GM06990 (cell line): ENCODE data around the gene TMEM37.

Source experiments
- DNase-seq: peaks from one replicate; pipeline ENCODE4 v3.0.0-alpha.2; 2011; ENCODE audit not compliant: insufficient read length; ENCODE audit errors: extremely low read depth
- H3K27me3 ChIP-seq: replicated peaks from 2 replicates; pipeline ENCODE4 v1.6.0; 2011; ENCODE audit warnings: low read length; ENCODE audit not compliant: control insufficient read depth, insufficient read depth
- H3K36me3 ChIP-seq: 2 replicates; pipeline ENCODE4 v1.5.1; 2011; ENCODE audit warnings: low read length; ENCODE audit not compliant: control insufficient read depth, insufficient read depth
- H3K4me3 ChIP-seq: replicated peaks from 2 replicates; pipeline ENCODE4 v1.5.1; 2011; ENCODE audit warnings: low read depth, mild to moderate bottlenecking, control low read depth, low read length
- TF ChIP-seq, protein P1 (sequence below): IDR thresholded peaks from 2 replicates; pipeline ENCODE4 v1.5.1; 2011; ENCODE audit warnings: low read length, control low read depth, mild to moderate bottlenecking, inconsistent platforms; ENCODE audit not compliant: insufficient read depth, poor library complexity, severe bottlenecking

The TMEM37 gene

DNA sequence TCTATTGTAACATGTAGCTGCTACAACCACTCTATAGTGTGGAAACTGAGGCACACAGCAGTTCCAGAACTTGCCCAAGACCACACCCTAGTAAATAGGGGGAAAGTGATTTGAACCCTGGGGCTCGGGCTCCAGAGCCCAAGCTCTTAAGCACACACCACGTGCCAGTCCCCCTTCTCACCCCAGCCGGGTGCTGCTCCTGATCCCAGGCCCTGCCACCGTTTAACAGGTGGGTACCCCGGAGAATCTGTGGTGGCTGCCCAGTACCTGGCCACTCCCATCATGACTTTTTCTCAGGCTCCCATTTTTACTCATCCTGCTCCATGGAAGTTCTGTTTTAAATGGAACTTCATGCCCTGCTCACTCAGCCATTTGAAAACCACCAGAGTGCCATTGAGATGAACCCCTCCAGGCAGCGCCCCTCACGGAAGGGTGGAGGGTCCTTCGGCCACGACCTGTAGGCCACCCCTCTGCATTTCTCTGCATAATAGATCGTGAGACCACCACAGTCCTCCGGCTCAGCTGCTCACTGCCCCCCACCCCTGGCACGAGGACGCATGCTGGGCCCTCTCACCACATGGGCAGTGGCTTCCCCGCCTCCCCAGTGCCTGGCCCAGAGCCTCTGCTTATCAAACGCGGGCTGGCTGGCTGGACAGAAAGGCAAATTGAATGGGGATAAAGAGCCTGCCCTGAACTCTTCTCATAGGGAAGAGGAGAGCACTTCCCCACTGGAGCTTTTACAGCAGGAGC lies 42.1 kb downstream of the TMEM37 start:
- DNase-seq = no peak
- TF ChIP-seq, protein P1, sequence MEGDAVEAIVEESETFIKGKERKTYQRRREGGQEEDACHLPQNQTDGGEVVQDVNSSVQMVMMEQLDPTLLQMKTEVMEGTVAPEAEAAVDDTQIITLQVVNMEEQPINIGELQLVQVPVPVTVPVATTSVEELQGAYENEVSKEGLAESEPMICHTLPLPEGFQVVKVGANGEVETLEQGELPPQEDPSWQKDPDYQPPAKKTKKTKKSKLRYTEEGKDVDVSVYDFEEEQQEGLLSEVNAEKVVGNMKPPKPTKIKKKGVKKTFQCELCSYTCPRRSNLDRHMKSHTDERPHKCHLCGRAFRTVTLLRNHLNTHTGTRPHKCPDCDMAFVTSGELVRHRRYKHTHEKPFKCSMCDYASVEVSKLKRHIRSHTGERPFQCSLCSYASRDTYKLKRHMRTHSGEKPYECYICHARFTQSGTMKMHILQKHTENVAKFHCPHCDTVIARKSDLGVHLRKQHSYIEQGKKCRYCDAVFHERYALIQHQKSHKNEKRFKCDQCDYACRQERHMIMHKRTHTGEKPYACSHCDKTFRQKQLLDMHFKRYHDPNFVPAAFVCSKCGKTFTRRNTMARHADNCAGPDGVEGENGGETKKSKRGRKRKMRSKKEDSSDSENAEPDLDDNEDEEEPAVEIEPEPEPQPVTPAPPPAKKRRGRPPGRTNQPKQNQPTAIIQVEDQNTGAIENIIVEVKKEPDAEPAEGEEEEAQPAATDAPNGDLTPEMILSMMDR = no peak
- Histone ChIP-seq H3K27me3 (peaks cover 1% of the 10 kb centered on the region; the same call in 1 of the 2 replicates), H3K36me3 (no peaks in the 10 kb centered on the region), H3K4me3 (no peak overlapping the region)

DNA sequence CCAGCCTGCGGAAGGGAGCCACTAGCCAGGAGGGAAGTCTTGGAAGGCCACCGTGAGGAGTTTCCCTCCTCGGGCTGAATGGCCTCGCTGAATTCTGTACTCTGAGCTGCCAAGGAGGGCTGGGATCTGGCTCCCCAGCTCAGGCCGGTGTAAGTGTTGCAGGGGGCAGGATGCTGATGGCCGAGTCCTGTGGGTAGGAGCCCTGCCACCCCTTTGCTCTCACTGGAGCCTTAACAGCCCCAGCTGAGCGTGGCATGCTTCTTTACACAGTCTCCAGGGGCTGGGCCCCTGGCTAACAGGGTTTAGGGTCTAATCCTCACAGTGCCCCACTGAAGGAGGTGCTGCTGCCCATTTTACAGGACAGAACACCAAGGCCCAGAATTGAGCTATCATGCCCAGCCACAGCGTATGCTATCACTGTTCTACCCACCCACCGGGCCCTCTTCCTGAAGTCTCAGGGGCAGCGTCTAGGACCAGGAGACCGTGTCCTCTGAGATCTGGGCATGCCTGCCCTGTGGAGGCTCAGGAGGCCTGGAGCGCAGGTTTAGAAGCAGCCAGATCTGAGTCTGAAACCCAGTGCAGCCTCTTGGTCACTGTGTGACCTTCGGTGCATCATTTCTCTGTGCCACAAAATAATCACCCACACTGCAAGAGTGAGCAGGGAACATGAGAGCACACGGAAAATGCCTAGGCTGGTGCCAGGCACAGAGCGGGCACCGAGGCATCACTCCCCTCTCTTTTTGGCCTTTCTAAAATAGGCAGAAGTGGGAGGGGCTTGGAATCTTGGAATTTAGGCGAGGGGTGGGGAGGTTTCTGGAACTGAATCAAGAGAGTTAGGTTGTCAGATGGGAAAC lies 42.9 kb downstream of the TMEM37 start:
- no peak overlapping the region for H3K4me3 ChIP-seq
- no peak for DNase-seq
- no peaks in the 10 kb centered on the region for H3K36me3 ChIP-seq
- TF ChIP-seq, protein P1 = no peak
- H3K27me3 ChIP-seq = peaks cover 1% of the 10 kb centered on the region; the same call in 1 of the 2 replicates

DNA sequence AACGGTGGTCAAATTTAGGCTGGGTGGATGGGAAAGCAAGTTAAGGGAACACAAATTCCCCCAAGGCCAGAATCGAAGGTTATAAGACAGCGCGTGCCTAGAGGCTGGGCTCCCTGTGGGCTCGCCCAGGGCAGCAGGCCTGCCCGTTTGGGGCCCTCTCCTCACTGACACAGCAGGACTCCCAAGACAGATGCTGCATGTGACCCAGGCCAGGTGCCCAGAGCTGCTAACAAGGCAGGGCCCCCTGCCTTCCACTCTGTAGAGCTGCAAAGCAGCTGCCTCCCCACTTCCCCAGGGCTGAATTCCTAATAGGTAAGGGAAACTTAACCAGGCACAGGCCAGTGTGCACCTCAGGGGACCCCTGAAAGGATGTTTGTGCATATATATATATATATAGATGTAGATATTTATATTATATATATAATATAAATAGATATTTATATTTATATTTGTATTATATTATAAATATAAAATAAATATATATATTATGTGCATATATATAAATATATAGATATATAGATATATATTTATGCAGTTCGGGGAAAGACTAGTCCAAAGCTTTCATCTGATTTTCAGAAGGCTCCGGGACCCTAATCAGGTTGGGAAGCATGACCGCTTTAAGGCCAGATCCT lies 43.7 kb downstream of the TMEM37 start:
- TF ChIP-seq, protein P1 = no peak
- DNase-seq = no peak
- Histone ChIP-seq H3K36me3 (no peaks in the 10 kb centered on the region), H3K4me3 (no peak overlapping the region), H3K27me3 (peaks cover 1% of the 10 kb centered on the region; the same call in 1 of the 2 replicates)

DNA sequence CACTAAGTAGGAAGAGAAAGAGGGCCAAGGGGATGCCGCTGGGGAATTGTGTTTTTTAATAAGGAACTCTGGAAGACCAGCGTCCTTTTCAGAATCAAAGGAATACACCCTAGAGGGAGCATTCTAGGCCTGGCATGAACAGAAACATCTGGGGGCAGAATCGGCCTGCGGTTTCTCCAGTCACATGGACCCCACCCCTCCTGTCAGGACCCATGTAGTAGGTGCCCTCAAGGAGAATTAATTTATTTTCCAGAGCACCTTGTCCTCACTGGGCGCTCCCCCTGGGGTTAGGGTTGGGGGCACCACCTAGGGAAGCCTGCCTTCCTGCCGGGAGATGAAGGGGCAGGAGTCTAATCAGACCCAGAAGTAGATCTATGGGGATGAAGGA lies 44.2 kb downstream of the TMEM37 start:
- no peak overlapping the region for H3K4me3 ChIP-seq
- H3K36me3 ChIP-seq = no peaks in the 10 kb centered on the region
- H3K27me3 ChIP-seq = peaks cover 1% of the 10 kb centered on the region; the same call in 1 of the 2 replicates
- no peak for DNase-seq
- TF ChIP-seq, protein P1 = no peak

DNA sequence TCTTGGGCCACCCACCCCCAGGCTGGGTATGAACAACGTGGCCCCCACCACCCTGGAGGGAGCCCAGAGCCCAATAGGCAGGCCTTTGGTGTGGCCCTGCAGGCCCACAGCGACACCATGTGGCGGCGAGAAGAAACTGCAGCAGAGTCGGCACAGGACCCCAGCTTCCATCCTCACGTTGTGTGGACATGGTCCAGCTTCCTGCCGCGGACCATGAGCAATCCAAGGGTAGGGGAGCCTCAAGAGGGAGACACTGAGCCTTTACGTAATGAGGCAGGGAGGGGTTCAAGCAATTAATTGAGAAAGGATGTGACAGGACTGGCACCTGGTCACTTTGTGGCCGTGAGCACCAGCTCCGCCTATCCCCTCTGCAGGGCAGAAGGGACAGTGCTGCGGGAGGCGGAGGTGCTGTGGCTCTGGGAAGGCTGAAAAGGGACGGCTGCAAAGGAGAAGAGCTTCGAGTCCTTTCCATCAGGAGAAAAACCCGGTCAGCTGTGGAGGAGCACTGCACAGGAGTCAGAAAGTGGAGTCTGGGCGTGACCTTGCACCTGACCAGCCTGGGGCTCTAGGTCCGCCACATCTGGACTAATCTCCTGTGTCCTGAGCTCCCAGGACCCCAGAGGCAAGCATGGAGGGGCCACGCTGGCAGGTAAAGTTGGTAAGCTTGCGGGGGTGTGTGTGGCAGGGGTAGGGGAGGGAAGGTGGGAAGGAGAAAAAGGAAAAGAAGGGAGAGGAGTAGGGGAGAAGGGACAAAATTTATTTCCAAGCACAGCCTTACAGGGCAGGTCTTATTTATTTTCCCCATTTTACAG lies 44.9 kb downstream of the TMEM37 start:
- H3K4me3 ChIP-seq = no peak overlapping the region
- TF ChIP-seq, protein P1 = peak; percentile 99
- no peaks in the 10 kb centered on the region for H3K36me3 ChIP-seq
- peaks cover 1% of the 10 kb centered on the region; the same call in 1 of the 2 replicates for H3K27me3 ChIP-seq
- peak; percentile 31 for DNase-seq
